ENCODE results near the gene C9orf153. TPM values are rescaled to one million over a fixed set of nuclear protein-coding genes. Genes with fewer than 3 reads are reported as not detected.
A peak's percentile ranks its signal among the peaks of the same experiment; 100 is the strongest.
"Not testable (repeated sequence)": the region's sequence is repeated elsewhere in the genome, so short reads cannot be mapped to it uniquely, and the experiment has no call there.

C9orf153 gene
- total RNA-seq, 2 donors from 2014 or later, result 1.3 to 7.6 TPM

GRCh38 chr9:86201474-86202337, 57.8 kb downstream of the C9orf153 start:
- Histone ChIP-seq H3K9me3 (no peaks in the 10 kb centered on the region), H3K4me3 (no peak overlapping the region), H3K27me3 (no peaks in the 10 kb centered on the region), H3K4me1 (no peaks in the 10 kb centered on the region), H3K27ac (no peak overlapping the region), H3K36me3 (replicated peaks in 1 of 2; ENCODE audit: insufficient read depth in 1 of 2, low read depth in 2 of 2) (no peaks in the 10 kb centered on the region)
- DNase-seq, result no peak
- TF ChIP-seq POLR2A (IDR thresholded peaks at IDR 0.05) (no peak), CTCF (IDR thresholded peaks at IDR 0.05) (no peak)
- 79 to 82% methylated on average over 5 of the region's 5 CpGs for WGBS, 2 donors
- ATAC-seq, result no peak
- intact Hi-C loops (cut with DNase I), result no loop called here

GRCh38 chr9:86200599-86201162, 58.8 kb downstream of the C9orf153 start:
- no peak for DNase-seq
- intact Hi-C loops (cut with DNase I), result no loop called here
- ATAC-seq, result no peak
- WGBS, 2 donors, result 47 to 59% methylated on average over 2 of the region's 2 CpGs
- Histone ChIP-seq H3K4me1 (no peaks in the 10 kb centered on the region), H3K27me3 (no peaks in the 10 kb centered on the region), H3K4me3 (no peak overlapping the region), H3K36me3 (replicated peaks in 1 of 2; ENCODE audit: insufficient read depth in 1 of 2, low read depth in 2 of 2) (no peaks in the 10 kb centered on the region), H3K27ac (no peak overlapping the region), H3K9me3 (no peaks in the 10 kb centered on the region)
- no peak for TF ChIP-seq POLR2A (IDR thresholded peaks at IDR 0.05)
- no peak for TF ChIP-seq CTCF (IDR thresholded peaks at IDR 0.05)

GRCh38 chr9:86193088-86193487, 66.4 kb downstream of the C9orf153 start:
- intact Hi-C loops (cut with DNase I), result no loop called here
- Histone ChIP-seq H3K4me3 (no peak overlapping the region), H3K36me3 (replicated peaks in 1 of 2; ENCODE audit: insufficient read depth in 1 of 2, low read depth in 2 of 2) (no peaks in the 10 kb centered on the region), H3K27me3 (no peaks in the 10 kb centered on the region), H3K9me3 (peaks cover 0 to 10% (median 0%) of the 10 kb centered on the region in 3 donors), H3K4me1 (no peaks in the 10 kb centered on the region), H3K27ac (no peak overlapping the region)
- no peak for TF ChIP-seq POLR2A (IDR thresholded peaks at IDR 0.05)
- 74 to 83% methylated on average over 4 of the region's 4 CpGs for WGBS, 2 donors
- DNase-seq (no peak), ATAC-seq (no peak)

- H3K9me3 ChIP-seq, result peaks cover 0 to 10% (median 0%) of the 10 kb centered on the region in 3 donors
- H3K4me3 ChIP-seq; H3K4me1 ChIP-seq; intact Hi-C loops (cut with DNase I); ATAC-seq; DNase-seq; H3K36me3 ChIP-seq (replicated peaks in 1 of 2; ENCODE audit: insufficient read depth in 1 of 2, low read depth in 2 of 2); H3K27me3 ChIP-seq; H3K27ac ChIP-seq: not testable (repeated sequence)
- WGBS, 2 donors, result 81 to 83% methylated on average over 1 of the region's 1 CpG
Measured at GRCh38 chr9:86190700-86191099, 68.8 kb downstream of the C9orf153 start.

GRCh38 chr9:86187121-86187520, 72.3 kb downstream of the C9orf153 start:
- TF ChIP-seq CTCF (IDR thresholded peaks at IDR 0.05) (no peak), POLR2A (IDR thresholded peaks at IDR 0.05) (no peak)
- intact Hi-C loops (cut with DNase I), result no loop called here
- Histone ChIP-seq H3K4me3 (no peak overlapping the region), H3K36me3 (replicated peaks in 1 of 2; ENCODE audit: insufficient read depth in 1 of 2, low read depth in 2 of 2) (no peaks in the 10 kb centered on the region), H3K4me1 (peaks cover 4% of the 10 kb centered on the region), H3K9me3 (peaks cover 0 to 4% (median 0%) of the 10 kb centered on the region in 3 donors), H3K27me3 (no peaks in the 10 kb centered on the region), H3K27ac (no peak overlapping the region)
- DNase-seq, result peak in 1 of 4 donors; percentile 9
- 46 to 58% methylated on average over 2 to 3 of the region's 3 CpGs for WGBS, 2 donors
- ATAC-seq, result no peak

Measured in body of pancreas (tissue), 4 donors.